ENCODE data around the gene FBN3. TPM values are rescaled to one million over a fixed set of nuclear protein-coding genes. Genes with fewer than 3 reads are reported as not detected.

Gene FBN3
- polyA plus RNA-seq, 1 of the 3 experiments (the other 2 are of a cell fraction): not detected

DNA sequence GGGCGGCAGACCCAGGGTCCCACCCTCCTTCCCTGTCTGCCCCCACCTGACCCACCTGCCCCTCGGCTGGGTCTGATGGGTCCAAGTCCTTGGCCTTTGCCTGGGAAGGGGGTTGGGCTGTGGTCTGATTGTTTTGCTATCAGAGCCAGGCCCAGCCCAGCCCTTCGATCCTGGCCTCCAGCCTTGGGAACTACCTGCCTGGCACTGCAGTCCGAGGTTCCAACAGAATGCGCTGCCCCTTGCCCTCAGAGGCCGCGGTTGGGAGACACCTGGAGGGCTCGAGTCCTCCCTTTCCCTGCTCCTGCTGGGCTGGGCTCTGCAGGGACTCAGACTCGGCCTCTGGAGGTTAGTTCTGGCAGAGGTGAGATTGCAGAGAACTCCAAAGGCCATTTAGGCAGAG, 95.2 kb downstream of the FBN3 start:
- no peak overlapping the region for H3K27ac ChIP-seq (ENCODE audit: low read depth in 2 of 2, low read length in 1 of 2)
- 69% methylated on average over 6 of the region's 9 CpGs for WGBS (ENCODE audit: low lambda C conversion rate)
- no peaks in the 10 kb centered on the region for H3F3A ChIP-seq (replicated peaks; ENCODE audit: insufficient read depth)
- H3K4me2 ChIP-seq: no peak overlapping the region
- H3K36me3 ChIP-seq (replicated peaks in 1 of 2; ENCODE audit: control insufficient read depth in 1 of 2, insufficient read depth in 2 of 2, low read length in 1 of 2): no peaks in the 10 kb centered on the region
- no peak overlapping the region for H3K9ac ChIP-seq
- ChIA-PET CTCF (interaction anchor here (1.0 kb wide), 1 partner anchor 52 kb away, joined by 3 read pairs; no protein-coding TSS in a partner anchor), POLR2A (no interaction called here)
- peaks cover 0 to 4% of the 10 kb centered on the region in 2 experiments; a peak in 1 of 4 replicates for H3K4me1 ChIP-seq (ENCODE audit: control insufficient read depth in 1 of 2, insufficient read depth in 2 of 2, low read depth in 1 of 2, low read length in 1 of 2)
- no peaks in the 10 kb centered on the region for H3K9me2 ChIP-seq
- TF ChIP-seq GABPA (IDR thresholded peaks at IDR 0.05; ENCODE audit: low read depth) (no peak), FOXJ3 (CRISPR knock-in tag; IDR thresholded peaks at IDR 0.05) (no peak)
- no peaks in the 10 kb centered on the region; the same call in 1 of the 2 replicates for H3K27me3 ChIP-seq (ENCODE audit: insufficient read depth)
- H3K4me3 ChIP-seq (ENCODE audit: low read depth in 2 of 2, low read length in 1 of 2): no peak overlapping the region
- DNase-seq: no peak
- H4K20me1 ChIP-seq (ENCODE audit: insufficient read depth): no peaks in the 10 kb centered on the region
- H2AFZ ChIP-seq (ENCODE audit: low read depth): no peak overlapping the region
- H3K9me3 ChIP-seq: no peaks in the 10 kb centered on the region
- no peaks in the 10 kb centered on the region for H3K79me2 ChIP-seq (ENCODE audit: insufficient read depth)

GRCh38 chr19:8052464-8052859, 96.9 kb downstream of the FBN3 start, which contains the start of gene CCL25:
Gene CCL25, plus strand, starts transcription at chr19:8052760. Its CDS starts 290 bp downstream, at chr19:8053050.
- Histone ChIP-seq H3K9me3 (no peaks in the 10 kb centered on the region), H4K20me1 (ENCODE audit: insufficient read depth) (no peaks in the 10 kb centered on the region), H3K9me2 (no peaks in the 10 kb centered on the region), H3K4me3 (ENCODE audit: low read depth in 2 of 2, low read length in 1 of 2) (no peak within 1 kb of the TSS), H3K9ac (no peak within 1 kb of the TSS), H3K4me1 (ENCODE audit: control insufficient read depth in 1 of 2, insufficient read depth in 2 of 2, low read depth in 1 of 2, low read length in 1 of 2) (peaks cover 0 to 4% of the 10 kb centered on the region in 2 experiments; a peak in 1 of 4 replicates), H3K4me2 (no peak within 1 kb of the TSS), H3K79me2 (ENCODE audit: insufficient read depth) (no peaks in the 10 kb centered on the region), H3K36me3 (replicated peaks in 1 of 2; ENCODE audit: control insufficient read depth in 1 of 2, insufficient read depth in 2 of 2, low read length in 1 of 2) (no peaks in the 10 kb centered on the region), H3K27ac (ENCODE audit: low read depth in 2 of 2, low read length in 1 of 2) (no peak within 1 kb of the TSS), H2AFZ (ENCODE audit: low read depth) (no peak within 1 kb of the TSS), H3K27me3 (ENCODE audit: insufficient read depth) (no peaks in the 10 kb centered on the region; the same call in 1 of the 2 replicates), H3F3A (replicated peaks; ENCODE audit: insufficient read depth) (no peaks in the 10 kb centered on the region)
- ChIA-PET CTCF (no interaction called here), POLR2A (no interaction called here)
- 69% methylated on average over 7 of the region's 7 CpGs for WGBS (ENCODE audit: low lambda C conversion rate)
- TF ChIP-seq, protein P1, sequence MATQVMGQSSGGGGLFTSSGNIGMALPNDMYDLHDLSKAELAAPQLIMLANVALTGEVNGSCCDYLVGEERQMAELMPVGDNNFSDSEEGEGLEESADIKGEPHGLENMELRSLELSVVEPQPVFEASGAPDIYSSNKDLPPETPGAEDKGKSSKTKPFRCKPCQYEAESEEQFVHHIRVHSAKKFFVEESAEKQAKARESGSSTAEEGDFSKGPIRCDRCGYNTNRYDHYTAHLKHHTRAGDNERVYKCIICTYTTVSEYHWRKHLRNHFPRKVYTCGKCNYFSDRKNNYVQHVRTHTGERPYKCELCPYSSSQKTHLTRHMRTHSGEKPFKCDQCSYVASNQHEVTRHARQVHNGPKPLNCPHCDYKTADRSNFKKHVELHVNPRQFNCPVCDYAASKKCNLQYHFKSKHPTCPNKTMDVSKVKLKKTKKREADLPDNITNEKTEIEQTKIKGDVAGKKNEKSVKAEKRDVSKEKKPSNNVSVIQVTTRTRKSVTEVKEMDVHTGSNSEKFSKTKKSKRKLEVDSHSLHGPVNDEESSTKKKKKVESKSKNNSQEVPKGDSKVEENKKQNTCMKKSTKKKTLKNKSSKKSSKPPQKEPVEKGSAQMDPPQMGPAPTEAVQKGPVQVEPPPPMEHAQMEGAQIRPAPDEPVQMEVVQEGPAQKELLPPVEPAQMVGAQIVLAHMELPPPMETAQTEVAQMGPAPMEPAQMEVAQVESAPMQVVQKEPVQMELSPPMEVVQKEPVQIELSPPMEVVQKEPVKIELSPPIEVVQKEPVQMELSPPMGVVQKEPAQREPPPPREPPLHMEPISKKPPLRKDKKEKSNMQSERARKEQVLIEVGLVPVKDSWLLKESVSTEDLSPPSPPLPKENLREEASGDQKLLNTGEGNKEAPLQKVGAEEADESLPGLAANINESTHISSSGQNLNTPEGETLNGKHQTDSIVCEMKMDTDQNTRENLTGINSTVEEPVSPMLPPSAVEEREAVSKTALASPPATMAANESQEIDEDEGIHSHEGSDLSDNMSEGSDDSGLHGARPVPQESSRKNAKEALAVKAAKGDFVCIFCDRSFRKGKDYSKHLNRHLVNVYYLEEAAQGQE (IDR thresholded peaks at IDR 0.05; ENCODE audit: low read depth, low read length): no peak
- TF ChIP-seq SIN3A (IDR thresholded peaks at IDR 0.05; ENCODE audit: borderline replicate concordance, low read depth, low read length): no peak
- no peak for TF ChIP-seq GATA2 (CRISPR knock-in tag; IDR thresholded peaks at IDR 0.05)
- TF ChIP-seq CTCF (IDR thresholded peaks at IDR 0.05): no peak
- TF ChIP-seq, protein P2, sequence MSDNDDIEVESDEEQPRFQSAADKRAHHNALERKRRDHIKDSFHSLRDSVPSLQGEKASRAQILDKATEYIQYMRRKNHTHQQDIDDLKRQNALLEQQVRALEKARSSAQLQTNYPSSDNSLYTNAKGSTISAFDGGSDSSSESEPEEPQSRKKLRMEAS (IDR thresholded peaks at IDR 0.05; ENCODE audit: low read depth): no peak
- no peak for TF ChIP-seq NRF1 (IDR thresholded peaks at IDR 0.05; ENCODE audit: low read depth, low read length)
- TF ChIP-seq RFX5 (IDR thresholded peaks at IDR 0.05; ENCODE audit: low read length): no peak
- no peak for TF ChIP-seq NFIC (IDR thresholded peaks at IDR 0.05; ENCODE audit: borderline replicate concordance)
- TF ChIP-seq RCOR1 (IDR thresholded peaks at IDR 0.05; ENCODE audit: low read length): no peak
- TF ChIP-seq, protein P3, sequence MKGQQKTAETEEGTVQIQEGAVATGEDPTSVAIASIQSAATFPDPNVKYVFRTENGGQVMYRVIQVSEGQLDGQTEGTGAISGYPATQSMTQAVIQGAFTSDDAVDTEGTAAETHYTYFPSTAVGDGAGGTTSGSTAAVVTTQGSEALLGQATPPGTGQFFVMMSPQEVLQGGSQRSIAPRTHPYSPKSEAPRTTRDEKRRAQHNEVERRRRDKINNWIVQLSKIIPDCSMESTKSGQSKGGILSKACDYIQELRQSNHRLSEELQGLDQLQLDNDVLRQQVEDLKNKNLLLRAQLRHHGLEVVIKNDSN (IDR thresholded peaks at IDR 0.05; ENCODE audit: borderline replicate concordance, low read depth): no peak
- DNase-seq: no peak
